DOHH2 (cell line): Measurements from ENCODE around the gene EHD2.
"Not testable (repeated sequence)": the region's sequence is repeated elsewhere in the genome, so short reads cannot be mapped to it uniquely, and the experiment has no call there.

Experiments used
- H3F3A ChIP-seq: fragments of 200-600 bp; sonication (generic), shearing (Covaris generic); 2 replicates; pipeline ENCODE4 v1.6.0; 2016; ENCODE audit warnings: antibody characterized with exemption, mild to moderate bottlenecking; ENCODE audit not compliant: control insufficient read depth, insufficient read depth
- H3K27ac ChIP-seq: fragments of 200-600 bp; sonication (generic); 2 replicates; pipeline ENCODE4 v1.5.1; 2014; ENCODE audit warnings: low read depth, mild to moderate bottlenecking, low read length, moderate library complexity
- H3K27me3 ChIP-seq: fragments of 200-600 bp; sonication (generic); 2 replicates; pipeline ENCODE4 v1.6.1; 2014; ENCODE audit warnings: mild to moderate bottlenecking, low read length, mixed read lengths; ENCODE audit not compliant: control insufficient read depth
- H3K36me3 ChIP-seq: fragments of 200-600 bp; sonication (generic); 2 replicates; pipeline ENCODE4 v1.6.1; 2014; ENCODE audit warnings: mild to moderate bottlenecking, low read length, moderate library complexity, mixed read lengths; ENCODE audit not compliant: control insufficient read depth
- H3K4me1 ChIP-seq: fragments of 200-600 bp; sonication (generic); 2 replicates; pipeline ENCODE4 v1.6.1; 2014; ENCODE audit warnings: mild to moderate bottlenecking, low read length, mixed read lengths; ENCODE audit not compliant: control insufficient read depth
- H3K4me2 ChIP-seq: fragments of 200-600 bp; sonication (generic); 2 replicates; pipeline ENCODE4 v1.6.0; 2014; ENCODE audit warnings: mild to moderate bottlenecking, low read length, moderate library complexity
- H3K4me3 ChIP-seq: fragments of 200-600 bp; sonication (generic); 2 replicates; pipeline ENCODE4 v1.5.1; 2014; ENCODE audit warnings: mild to moderate bottlenecking, low read length, mixed read lengths
- H3K79me2 ChIP-seq: fragments of 200-600 bp; sonication (generic); 2 replicates; pipeline ENCODE4 v1.6.1; 2014; ENCODE audit warnings: mild to moderate bottlenecking, low read length, mixed read lengths; ENCODE audit not compliant: control insufficient read depth
- H3K9me2 ChIP-seq: fragments of 200-600 bp; sonication (generic); replicated peaks from 2 replicates; pipeline ENCODE4 v1.6.1; 2014; ENCODE audit warnings: mild to moderate bottlenecking, low read length, mixed read lengths; ENCODE audit not compliant: control insufficient read depth
- H3K9me3 ChIP-seq: fragments of 200-600 bp; sonication (generic); 2 replicates; pipeline ENCODE4 v1.6.1; 2014; ENCODE audit warnings: antibody characterized with exemption, low read length, mixed read lengths; ENCODE audit not compliant: control insufficient read depth, insufficient read depth
- H4K20me1 ChIP-seq: fragments of 200-600 bp; sonication (generic); 2 replicates; pipeline ENCODE4 v1.6.0; 2014; ENCODE audit warnings: low read depth, mild to moderate bottlenecking, antibody characterized with exemption, low read length, moderate library complexity; ENCODE audit not compliant: control insufficient read depth, insufficient read depth
- EZH2phosphoT487 ChIP-seq: fragments of 200-600 bp; sonication (generic); IDR thresholded peaks from 2 replicates; pipeline ENCODE4 v1.6.1; 2017; ENCODE audit warnings: borderline replicate concordance, mild to moderate bottlenecking, antibody characterized with exemption, low read length, moderate library complexity, mixed read lengths
- TF ChIP-seq, protein P1 (sequence below): fragments of 200-600 bp; sonication (generic); IDR thresholded peaks from one replicate; pipeline ENCODE4 v1.5.1; 2014; ENCODE audit warnings: antibody characterized with exemption, mild to moderate bottlenecking, low read depth, low read length; ENCODE audit not compliant: poor library complexity, severe bottlenecking

EHD2 gene

GRCh38 chr19:47745010-47745901 is 32.0 kb downstream of the EHD2 start, which contains the start of gene NOP53:
Gene NOP53 (plus strand): TSS chr19:47745546. CDS start chr19:47745560, 14 bp downstream.
- no peaks in the 10 kb centered on the region for H3K9me3 ChIP-seq
- peaks cover 47% of the 10 kb centered on the region for H3K79me2 ChIP-seq
- H3K9me2 ChIP-seq: no peaks in the 10 kb centered on the region
- peak within 1 kb of the TSS; percentile 98 for H3K4me3 ChIP-seq
- TF ChIP-seq, protein P1, sequence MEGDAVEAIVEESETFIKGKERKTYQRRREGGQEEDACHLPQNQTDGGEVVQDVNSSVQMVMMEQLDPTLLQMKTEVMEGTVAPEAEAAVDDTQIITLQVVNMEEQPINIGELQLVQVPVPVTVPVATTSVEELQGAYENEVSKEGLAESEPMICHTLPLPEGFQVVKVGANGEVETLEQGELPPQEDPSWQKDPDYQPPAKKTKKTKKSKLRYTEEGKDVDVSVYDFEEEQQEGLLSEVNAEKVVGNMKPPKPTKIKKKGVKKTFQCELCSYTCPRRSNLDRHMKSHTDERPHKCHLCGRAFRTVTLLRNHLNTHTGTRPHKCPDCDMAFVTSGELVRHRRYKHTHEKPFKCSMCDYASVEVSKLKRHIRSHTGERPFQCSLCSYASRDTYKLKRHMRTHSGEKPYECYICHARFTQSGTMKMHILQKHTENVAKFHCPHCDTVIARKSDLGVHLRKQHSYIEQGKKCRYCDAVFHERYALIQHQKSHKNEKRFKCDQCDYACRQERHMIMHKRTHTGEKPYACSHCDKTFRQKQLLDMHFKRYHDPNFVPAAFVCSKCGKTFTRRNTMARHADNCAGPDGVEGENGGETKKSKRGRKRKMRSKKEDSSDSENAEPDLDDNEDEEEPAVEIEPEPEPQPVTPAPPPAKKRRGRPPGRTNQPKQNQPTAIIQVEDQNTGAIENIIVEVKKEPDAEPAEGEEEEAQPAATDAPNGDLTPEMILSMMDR: no peak
- no peak for TF ChIP-seq EZH2phosphoT487
- peak within 1 kb of the TSS; percentile 93 for H3K4me2 ChIP-seq
- H3K27me3 ChIP-seq: no peaks in the 10 kb centered on the region
- peaks cover 14% of the 10 kb centered on the region for H4K20me1 ChIP-seq
- H3K4me1 ChIP-seq: peaks cover 70% of the 10 kb centered on the region
- H3K27ac ChIP-seq: peak within 1 kb of the TSS; percentile 73
- H3K36me3 ChIP-seq: peaks cover 36% of the 10 kb centered on the region
- H3F3A ChIP-seq: no peaks in the 10 kb centered on the region

- H3K9me3 ChIP-seq, H3F3A ChIP-seq, H3K9me2 ChIP-seq, H3K27ac ChIP-seq, H3K27me3 ChIP-seq: not testable (repeated sequence)
- peak overlapping the region; percentile 93 for H3K4me2 ChIP-seq
- peaks cover 14% of the 10 kb centered on the region for H4K20me1 ChIP-seq
- H3K4me1 ChIP-seq: peaks cover 68% of the 10 kb centered on the region
- peak overlapping the region; percentile 98 for H3K4me3 ChIP-seq
- H3K36me3 ChIP-seq: peaks cover 45% of the 10 kb centered on the region
- peaks cover 50% of the 10 kb centered on the region for H3K79me2 ChIP-seq
Observed at GRCh38 chr19:47746129-47746528, 32.9 kb downstream of the EHD2 start.

GRCh38 chr19:47749326-47749725 is 36.1 kb downstream of the EHD2 start:
- H3F3A ChIP-seq: no peaks in the 10 kb centered on the region
- H3K36me3 ChIP-seq: peaks cover 74% of the 10 kb centered on the region
- no peaks in the 10 kb centered on the region for H3K27me3 ChIP-seq
- H3K4me2 ChIP-seq: peak overlapping the region; percentile 61
- H3K9me3 ChIP-seq: no peaks in the 10 kb centered on the region
- H3K9me2 ChIP-seq: no peaks in the 10 kb centered on the region
- H3K27ac ChIP-seq: peak overlapping the region; percentile 63
- TF ChIP-seq, protein P1: no peak
- no peak for TF ChIP-seq EZH2phosphoT487
- H4K20me1 ChIP-seq: peaks cover 14% of the 10 kb centered on the region
- H3K4me1 ChIP-seq: peaks cover 42% of the 10 kb centered on the region
- peaks cover 50% of the 10 kb centered on the region for H3K79me2 ChIP-seq
- peak overlapping the region; percentile 52 for H3K4me3 ChIP-seq

- Histone ChIP-seq H3K27me3 (no peaks in the 10 kb centered on the region), H3F3A (no peaks in the 10 kb centered on the region), H4K20me1 (peaks cover 14% of the 10 kb centered on the region), H3K9me3 (no peaks in the 10 kb centered on the region), H3K79me2 (peaks cover 46% of the 10 kb centered on the region), H3K36me3 (peaks cover 89% of the 10 kb centered on the region), H3K4me2 (no peak overlapping the region), H3K4me3 (no peak overlapping the region), H3K4me1 (peaks cover 34% of the 10 kb centered on the region), H3K9me2 (no peaks in the 10 kb centered on the region), H3K27ac (no peak overlapping the region)
- TF ChIP-seq, protein P1: no peak
- no peak for TF ChIP-seq EZH2phosphoT487
Observed at GRCh38 chr19:47750752-47751151, 37.5 kb downstream of the EHD2 start.
